IMR-90 (cell line): Measurements from ENCODE around the gene ENOX1. TPM values are rescaled to one million over a fixed set of nuclear protein-coding genes. Genes with fewer than 3 reads are reported as not detected.

Experiments used
- ATAC-seq: fragments of 200-7000 bp; cut with Tn5 transposase; 2 replicates; pipeline ENCODE4 v1.9.1; 2020; ENCODE audit warnings: low read depth, mild to moderate bottlenecking, moderate library complexity
- BruUV-seq: library from RNA; stranded (reverse); fragments of 400-500 nt; replicated peaks from 2 replicates; lab custom pipeline; 2021; lab: Mats Ljungman, UMichigan
- CTCF ChIA-PET: fragments of 300-600 bp; formaldehyde crosslinking; extraction: SDS; loops from one replicate; lab custom pipeline; 2021; ENCODE audit warnings: antibody characterized with exemption; lab: Yijun Ruan, JAX
- POLR2A ChIA-PET: fragments of 300-600 bp; sonication (Branson Sonifier 250); formaldehyde crosslinking; loops from one replicate; lab custom pipeline; 2022; ENCODE audit warnings: antibody characterized with exemption; ENCODE audit not compliant: unreplicated experiment; lab: Charles Lee
- DNase-seq: peaks from one replicate; pipeline ENCODE4 v3.0.0; 2013
- H2AFZ ChIP-seq: replicated peaks from 2 replicates; pipeline ENCODE3; 2013; ENCODE audit warnings: low read length, mild to moderate bottlenecking; ENCODE audit not compliant: poor library complexity
- H2AK5ac ChIP-seq: 2 replicates; pipeline ENCODE4 v1.6.1; 2013; ENCODE audit warnings: low read depth, low read length, inconsistent platforms
- H2AK9ac ChIP-seq: replicated peaks from 2 replicates; pipeline ENCODE3; 2013; ENCODE audit warnings: mild to moderate bottlenecking, low read depth, low read length, moderate library complexity; ENCODE audit not compliant: poor library complexity
- H2BK120ac ChIP-seq: 2 replicates; pipeline ENCODE4 v1.6.1; 2013; ENCODE audit warnings: low read depth, low read length, inconsistent platforms
- H2BK15ac ChIP-seq: 3 replicates; pipeline ENCODE4 v1.6.1; 2013; ENCODE audit warnings: low read depth, low read length, inconsistent platforms
- H2BK20ac ChIP-seq: 2 replicates; pipeline ENCODE4 v1.6.1; 2013; ENCODE audit warnings: low read depth, mild to moderate bottlenecking, inconsistent platforms, low read length, moderate library complexity
- H2BK5ac ChIP-seq: 2 replicates; pipeline ENCODE4 v1.6.1; 2013; ENCODE audit warnings: mild to moderate bottlenecking, low read depth, low read length, inconsistent platforms; ENCODE audit not compliant: poor library complexity, severe bottlenecking
- H3K14ac ChIP-seq: replicated peaks from 2 replicates; pipeline ENCODE4 v1.6.1; 2013; ENCODE audit warnings: low read depth, low read length, inconsistent platforms
- H3K18ac ChIP-seq: 2 replicates; pipeline ENCODE4 v1.6.1; 2013; ENCODE audit warnings: low read depth, low read length, control low read depth
- H3K23ac ChIP-seq: 2 replicates; pipeline ENCODE4 v1.6.1; 2013; ENCODE audit warnings: low read depth, low read length, inconsistent platforms
- H3K27ac ChIP-seq: 2 replicates; pipeline ENCODE4 v1.5.1; 2013; ENCODE audit warnings: mild to moderate bottlenecking, control low read depth, low read length; ENCODE audit not compliant: insufficient read depth
- H3K27me3 ChIP-seq: 2 replicates; pipeline ENCODE4 v1.6.1; 2013; ENCODE audit warnings: low read length; ENCODE audit not compliant: control insufficient read depth, insufficient read depth
- H3K36me3 ChIP-seq: 2 replicates; pipeline ENCODE4 v1.6.1; 2013; ENCODE audit warnings: low read length, mixed read lengths; ENCODE audit not compliant: control insufficient read depth, insufficient read depth
- H3K4ac ChIP-seq: 2 replicates; pipeline ENCODE4 v1.6.1; 2013; ENCODE audit warnings: low read depth, low read length, inconsistent platforms
- H3K4me1 ChIP-seq: 2 replicates; pipeline ENCODE4 v1.6.1; 2013; ENCODE audit warnings: low read length, mixed read lengths; ENCODE audit not compliant: control insufficient read depth, insufficient read depth
- H3K4me2 ChIP-seq: 2 replicates; pipeline ENCODE4 v1.6.1; 2013; ENCODE audit warnings: low read depth, mild to moderate bottlenecking, control low read depth, low read length, moderate library complexity
- H3K4me3 ChIP-seq: 2 replicates; pipeline ENCODE4 v1.5.1; 2013; ENCODE audit warnings: low read depth, mild to moderate bottlenecking, control low read depth, low read length, moderate library complexity; ENCODE audit not compliant: insufficient read depth
- H3K56ac ChIP-seq: 2 replicates; pipeline ENCODE4 v1.6.1; 2013; ENCODE audit warnings: low read length, inconsistent platforms; ENCODE audit not compliant: insufficient read depth; ENCODE audit errors: extremely low read depth
- H3K79me1 ChIP-seq, 2 experiments: 2 replicates each; pipeline ENCODE4 v1.6.1; 2013; ENCODE audit warnings: low read length in 2 of 2, inconsistent platforms in 1 of 2, low read depth in 1 of 2
- H3K9ac ChIP-seq: 2 replicates; pipeline ENCODE4 v1.6.1; 2013; ENCODE audit warnings: low read depth, low read length, control low read depth
- H3K9me1 ChIP-seq: 2 replicates; pipeline ENCODE4 v1.6.1; 2013; ENCODE audit warnings: low read length, inconsistent platforms; ENCODE audit not compliant: insufficient read depth
- H3K9me3 ChIP-seq: 2 replicates; pipeline ENCODE4 v1.6.1; 2013; ENCODE audit warnings: low read length; ENCODE audit not compliant: control insufficient read depth, insufficient read depth
- H4K20me1 ChIP-seq: 2 replicates; pipeline ENCODE4 v1.6.1; 2013; ENCODE audit warnings: low read length, inconsistent platforms; ENCODE audit not compliant: insufficient read depth
- H4K5ac ChIP-seq: 2 replicates; pipeline ENCODE4 v1.6.1; 2013; ENCODE audit warnings: mild to moderate bottlenecking, low read depth, low read length, control low read depth
- H4K8ac ChIP-seq, 2 experiments: 2 replicates each; pipeline ENCODE4 v1.6.1; 2013; ENCODE audit warnings: low read depth in 2 of 2, low read length in 2 of 2, control low read depth in 1 of 2, inconsistent platforms in 1 of 2
- H4K91ac ChIP-seq: 2 replicates; pipeline ENCODE4 v1.6.1; 2013; ENCODE audit warnings: low read depth, low read length, inconsistent platforms; ENCODE audit not compliant: insufficient read depth
- BHLHE40 ChIP-seq: fragments of 150-350 bp; IDR thresholded peaks from 2 replicates; pipeline ENCODE4 v1.6.1; 2016; ENCODE audit warnings: mild to moderate bottlenecking, low read depth, low read length
- ELK1 ChIP-seq: fragments of 150-350 bp; IDR thresholded peaks from 2 replicates; pipeline ENCODE4 v1.6.1; 2016; ENCODE audit warnings: low read depth, mild to moderate bottlenecking, low read length, moderate library complexity, borderline replicate concordance
- MAZ ChIP-seq: IDR thresholded peaks from 2 replicates; pipeline ENCODE4 v1.6.1; 2012; ENCODE audit warnings: low read depth, mild to moderate bottlenecking, low read length, improper control_type of control experiment, moderate library complexity, borderline replicate concordance
- NFE2L2 ChIP-seq: fragments of 150-350 bp; IDR thresholded peaks from 2 replicates; pipeline ENCODE4 v1.6.1; 2016; ENCODE audit warnings: low read depth, mild to moderate bottlenecking, low read length
- POLR2A ChIP-seq: IDR thresholded peaks from 2 replicates; pipeline ENCODE4 v1.6.1; 2012; ENCODE audit warnings: mild to moderate bottlenecking, low read depth, low read length
- RAD21 ChIP-seq: IDR thresholded peaks from 2 replicates; pipeline ENCODE4 v1.6.1; 2012; ENCODE audit warnings: low read length, improper control_type of control experiment
- RCOR1 ChIP-seq: IDR thresholded peaks from 2 replicates; pipeline ENCODE4 v1.6.1; 2012; ENCODE audit warnings: mild to moderate bottlenecking, low read length, improper control_type of control experiment; ENCODE audit not compliant: insufficient replicate concordance
- SMC3 ChIP-seq: fragments of 150-350 bp; IDR thresholded peaks from 2 replicates; pipeline ENCODE4 v1.6.1; 2016; ENCODE audit warnings: low read depth, mild to moderate bottlenecking, antibody characterized with exemption, low read length, moderate library complexity
- USF2 ChIP-seq: fragments of 150-350 bp; IDR thresholded peaks from 2 replicates; pipeline ENCODE4 v1.6.1; 2017; ENCODE audit warnings: mild to moderate bottlenecking, antibody characterized with exemption, low read length, low read depth
- WGBS, 2 experiments: methylation state at CpG; one replicate each; pipeline versions ENCODE4 v1.1.5 to v1.1.7; 2013; ENCODE audit warnings: missing lambda C conversion rate in 2 of 2; ENCODE audit not compliant: insufficient read length in 1 of 2; ENCODE audit errors: extremely low coverage in 2 of 2; 5-methylcytosine and 5-hydroxymethylcytosine counted together
- dilution Hi-C: fragments of 300-500 bp; cut with HindIII; formaldehyde crosslinking; loops from one replicate; pipeline ENCODE4 v1.14.3; 2018; ENCODE audit warnings: low sequenced_read_pairs; ENCODE audit not compliant: unreplicated experiment
- in situ Hi-C: fragments of 300-500 bp; cut with MboI; formaldehyde crosslinking; loops from 3 replicates; pipeline ENCODE4 v1.14.3; 2019; ENCODE audit warnings: low sequenced_read_pairs, inconsistent platforms, mixed read lengths
- intact Hi-C: fragments of 100-400 bp; cut with micrococcal nuclease; formaldehyde crosslinking; loops from 2 replicates; pipeline ENCODE4 v1.10.0; 2022
- polyA plus RNA-seq, 3 experiments: library from polyadenylated mRNA; depleted of rRNA; stranded (reverse); fragments of >200 nt; gene quantifications; 2 replicates each; pipeline ENCODE4 v1.2.3, GENCODE V29; 2012; ENCODE audit warnings: low replicate concordance in 1 of 3
- total RNA-seq: library from RNA; depleted of rRNA; stranded (reverse); fragments of >200 nt; gene quantifications from 2 replicates; pipeline ENCODE4 v1.2.3, GENCODE V29; 2012

The ENOX1 gene
- total and polyA plus RNA-seq, 2 of the 4 experiments (the other 2 are of a cell fraction): 0.99 to 1.3 TPM

GRCh38 chr13:43305416-43305815 is 481.4 kb downstream of the ENOX1 start:
- H2BK15ac ChIP-seq: no peak overlapping the region
- H3K4me3 ChIP-seq: no peak overlapping the region
- H3K9ac ChIP-seq: no peak overlapping the region
- no peak overlapping the region for H4K91ac ChIP-seq
- H3K4me1 ChIP-seq: peaks cover 12% of the 10 kb centered on the region
- no peaks in the 10 kb centered on the region for H3K79me1 ChIP-seq
- no peak overlapping the region for H2BK5ac ChIP-seq
- H4K5ac ChIP-seq: no peak overlapping the region
- no peak overlapping the region; the same call in 1 of the 2 replicates for H3K4ac ChIP-seq
- H2AFZ ChIP-seq: no peak overlapping the region
- ATAC-seq (no peak), DNase-seq (peak; percentile 49)
- CTCF ChIA-PET: no interaction called here
- POLR2A ChIA-PET: interaction anchor here (0.5 kb wide), 1 partner anchor 57 kb away, joined by 3 read pairs; no protein-coding TSS in a partner anchor
- no peaks in the 10 kb centered on the region for H3K36me3 ChIP-seq
- H4K20me1 ChIP-seq: no peaks in the 10 kb centered on the region
- no peaks in the 10 kb centered on the region for H3K9me3 ChIP-seq
- H3K9me1 ChIP-seq: peaks cover 3% of the 10 kb centered on the region; the same call in 1 of the 2 replicates
- H3K23ac ChIP-seq: no peak overlapping the region
- no peak overlapping the region for H3K14ac ChIP-seq
- H3K18ac ChIP-seq: no peak overlapping the region
- no TSS peak for BruUV-seq
- dilution Hi-C loops (no loop called here), in situ Hi-C loops (loop anchor here (10.0 kb wide), 1 partner anchor 489 kb away; no protein-coding TSS in a partner anchor), intact Hi-C loops (loop anchor here (10.0 kb wide), 1 partner anchor 711 kb away; no protein-coding TSS in a partner anchor)
- TF ChIP-seq USF2: no peak
- no peak for TF ChIP-seq RAD21
- no peak for TF ChIP-seq POLR2A
- no peak for TF ChIP-seq RCOR1
- no peak for TF ChIP-seq MAZ
- TF ChIP-seq NFE2L2: no peak
- TF ChIP-seq ELK1: no peak
- no peak for TF ChIP-seq BHLHE40
- no peak for TF ChIP-seq SMC3
- no peak overlapping the region for H3K27ac ChIP-seq
- no peak overlapping the region for H2BK120ac ChIP-seq
- no peak overlapping the region for H2BK20ac ChIP-seq
- WGBS, 2 experiments: no CpG with 5 or more reads among the region's 4 CpGs
- H2AK5ac ChIP-seq: no peak overlapping the region
- no peak overlapping the region for H2AK9ac ChIP-seq
- H3K56ac ChIP-seq: no peak overlapping the region
- H4K8ac ChIP-seq: 0 out of 4 replicates have a peak overlapping the region, but pooled peaks of 1 of the 2 experiments have one; percentile 12
- H3K27me3 ChIP-seq: no peaks in the 10 kb centered on the region
- no peak overlapping the region for H3K4me2 ChIP-seq
